GM21737 (cell line): ENCODE data around the gene TBL1X.
"Not testable (repeated sequence)": the region's sequence is repeated elsewhere in the genome, so short reads cannot be mapped to it uniquely, and the experiment has no call there.

Experiments used
- ATAC-seq: cut with Tn5 transposase; IDR thresholded peaks from one replicate; pipeline ENCODE4 v1.9.1; 2021; ENCODE audit warnings: mild to moderate bottlenecking, moderate library complexity; ENCODE audit not compliant: unreplicated experiment

The TBL1X gene

GRCh38 chrX:9747644-9748043, 282.8 kb downstream of the TBL1X start:
- ATAC-seq, result no peak

- no peak for ATAC-seq
Observed at GRCh38 chrX:9749146-9749692, 284.4 kb downstream of the TBL1X start.

- no peak for ATAC-seq
Observed at GRCh38 chrX:9757366-9757765, 292.5 kb downstream of the TBL1X start.

GRCh38 chrX:9758021-9758638, 293.3 kb downstream of the TBL1X start:
- ATAC-seq, result no peak

- ATAC-seq, result no peak
Observed at GRCh38 chrX:9759337-9759736, 294.5 kb downstream of the TBL1X start.

- ATAC-seq, result no peak
Observed at GRCh38 chrX:9765072-9765736, 300.3 kb downstream of the TBL1X start.

- no peak for ATAC-seq
Observed at GRCh38 chrX:9765737-9766097, 300.9 kb downstream of the TBL1X start, which contains the start of gene GPR143. GPR143 (minus strand) TSS chrX:9765847; CDS start chrX:9765817, 30 bp downstream.

GRCh38 chrX:9767375-9767774, 302.5 kb downstream of the TBL1X start:
- ATAC-seq, result no peak

- ATAC-seq, result not testable (repeated sequence)
Observed at GRCh38 chrX:9768321-9768839, 303.5 kb downstream of the TBL1X start.

GRCh38 chrX:9770319-9770718, 305.5 kb downstream of the TBL1X start:
- ATAC-seq, result no peak

- ATAC-seq, result no peak
Observed at GRCh38 chrX:9772943-9773342, 308.1 kb downstream of the TBL1X start.

GRCh38 chrX:9775930-9776329, 311.1 kb downstream of the TBL1X start:
- ATAC-seq, result no peak

- no peak for ATAC-seq
Observed at GRCh38 chrX:9781941-9782340, 317.1 kb downstream of the TBL1X start.

GRCh38 chrX:9784332-9784731, 319.5 kb downstream of the TBL1X start:
- no peak for ATAC-seq

GRCh38 chrX:9785254-9785943, 320.5 kb downstream of the TBL1X start:
- ATAC-seq, result no peak

- no peak for ATAC-seq
Observed at GRCh38 chrX:9785944-9786797, 321.3 kb downstream of the TBL1X start, which contains the start of gene SHROOM2. SHROOM2 (plus strand) TSS chrX:9786429; CDS start chrX:9786546, 117 bp downstream.

- no peak for ATAC-seq
Observed at GRCh38 chrX:9786798-9787635, 322.2 kb downstream of the TBL1X start.

- ATAC-seq, result no peak
Observed at GRCh38 chrX:9788911-9789310, 324.1 kb downstream of the TBL1X start.

- no peak for ATAC-seq
Observed at GRCh38 chrX:9789555-9789954, 324.7 kb downstream of the TBL1X start.
